K562 (cell line): ENCODE measurements around the gene GRK4. TPM values are rescaled to one million over a fixed set of nuclear protein-coding genes. Genes with fewer than 3 reads are reported as not detected.

Source experiments
- CCAR2 ChIP-seq: fragments of 200-400 bp; formaldehyde crosslinking; IDR thresholded peaks from 2 replicates; pipeline ENCODE4 v1.6.1; 2017; ENCODE audit warnings: mild to moderate bottlenecking, low read depth, low read length
- CHD2 ChIP-seq: IDR thresholded peaks from 2 replicates; pipeline ENCODE4 v1.6.1; 2011; ENCODE audit warnings: low read depth, low read length
- CXXC5 ChIP-seq: fragments of 250-450 bp; sonication (Bioruptor Pico); IDR thresholded peaks from 2 replicates; pipeline ENCODE4 v1.8.0; 2022; ENCODE audit warnings: inconsistent platforms, mild to moderate bottlenecking, moderate library complexity
- DLX4 ChIP-seq: fragments of 250-450 bp; sonication (Bioruptor Pico); IDR thresholded peaks from 2 replicates; pipeline ENCODE4 v1.6.1; 2021; ENCODE audit warnings: mild to moderate bottlenecking
- E2F6 ChIP-seq, 2 experiments: IDR thresholded peaks; 2 replicates each; pipeline ENCODE4 v1.6.1; 2011; ENCODE audit warnings: borderline replicate concordance in 1 of 2, control low read depth in 1 of 2, low read depth in 1 of 2, low read length in 1 of 2, mild to moderate bottlenecking in 1 of 2, mixed read lengths in 1 of 2, moderate library complexity in 1 of 2; ENCODE audit not compliant: insufficient read depth in 1 of 2, insufficient read length in 1 of 2, poor library complexity in 1 of 2, severe bottlenecking in 1 of 2; ENCODE audit errors: extremely low read depth in 1 of 2
- ELK3 ChIP-seq: fragments of 450-650 bp; formaldehyde crosslinking; IDR thresholded peaks from 2 replicates; pipeline ENCODE4 v1.4.0; 2020; ENCODE audit warnings: mild to moderate bottlenecking
- FOXA1 ChIP-seq: fragments of 450-650 bp; IDR thresholded peaks from 2 replicates; pipeline ENCODE4 v1.6.1; 2016; ENCODE audit warnings: mild to moderate bottlenecking, borderline replicate concordance
- HIVEP1 ChIP-seq: fragments of 250-450 bp; sonication (Bioruptor Pico); IDR thresholded peaks from 2 replicates; pipeline ENCODE4 v1.4.0; 2020; ENCODE audit warnings: mild to moderate bottlenecking
- KLF13 ChIP-seq: fragments of 450-650 bp; IDR thresholded peaks from 2 replicates; pipeline ENCODE4 v1.6.1; 2016; ENCODE audit warnings: missing genetic modification characterization, low read depth, mild to moderate bottlenecking, missing compliant biosample characterization, moderate library complexity, borderline replicate concordance
- KLF6 ChIP-seq: fragments of 250-450 bp; sonication (Bioruptor Pico); IDR thresholded peaks from 2 replicates; pipeline ENCODE4 v1.4.0; 2020; ENCODE audit warnings: mild to moderate bottlenecking, moderate library complexity, borderline replicate concordance
- MXI1 ChIP-seq: IDR thresholded peaks from 2 replicates; pipeline ENCODE4 v1.6.1; 2011; ENCODE audit warnings: low read depth, mild to moderate bottlenecking, improper control_type of control experiment, low read length
- NFE2L1 ChIP-seq: fragments of 450-650 bp; IDR thresholded peaks from 2 replicates; pipeline ENCODE4 v1.6.1; 2016; ENCODE audit warnings: missing genetic modification characterization, low read depth, mild to moderate bottlenecking, missing compliant biosample characterization, moderate library complexity, borderline replicate concordance
- RBM15 ChIP-seq: fragments of 200-400 bp; formaldehyde crosslinking; IDR thresholded peaks from 2 replicates; pipeline ENCODE4 v1.6.1; 2018; ENCODE audit warnings: mild to moderate bottlenecking, low read length, moderate library complexity; ENCODE audit not compliant: insufficient read depth
- ZNF584 ChIP-seq: fragments of 200-800 bp; sonication (Bioruptor generic); IDR thresholded peaks from 2 replicates; pipeline ENCODE4 v1.6.1; 2016; ENCODE audit warnings: low read depth, mild to moderate bottlenecking, missing genetic modification characterization, missing compliant biosample characterization
- polyA plus RNA-seq, 8 experiments: library from polyadenylated mRNA; depleted of rRNA in 4 of 8; stranded (reverse) in 5 of 8; unstranded in 3 of 8; fragments of >200 nt; fragmentation: Nextera tagmentation in 2 of 8; fragmentation: Illumina TruSeq in 1 of 8; extraction: Ambion mirVana in 2 of 8; extraction: Trizol in 1 of 8; gene quantifications; 2 replicates each; pipeline versions ENCODE4 v1.2.1 to v1.2.3, GENCODE V29; 2011 to 2014; ENCODE audit warnings: inconsistent platforms in 1 of 8, missing spikeins in 1 of 8
- total RNA-seq, 7 experiments: library from RNA; depleted of rRNA in 6 of 7; stranded (reverse); fragments of >200 nt in 6 of 7; fragmentation: Illumina TruSeq in 2 of 7; extraction: Trizol in 2 of 7; gene quantifications; 2 replicates each; pipeline versions ENCODE4 v1.2.1 to v1.2.3, GENCODE V29; 2011 to 2021; ENCODE audit warnings: low replicate concordance in 1 of 7
- TF ChIP-seq, protein P1 (sequence below), 3 experiments: fragments of 200-800 bp in 1 of 3; sonication (Bioruptor generic) in 1 of 3; sonication (generic) in 1 of 3; formaldehyde crosslinking in 1 of 3; IDR thresholded peaks; 2 replicates each; pipeline versions ENCODE4 v1.6.1 to v1.8.0; 2016 to 2022; ENCODE audit warnings: mild to moderate bottlenecking in 2 of 3, missing compliant biosample characterization in 2 of 3, missing genetic modification characterization in 2 of 3, missing genetic modification reagents in 1 of 3
- TF ChIP-seq, protein P2 (sequence below): fragments of 150-350 bp; IDR thresholded peaks from 2 replicates; pipeline ENCODE4 v1.6.1; 2014; ENCODE audit warnings: low read depth, mild to moderate bottlenecking, low read length, borderline replicate concordance
- TF ChIP-seq, protein P3 (sequence below): sonication (generic); formaldehyde crosslinking; IDR thresholded peaks from 2 replicates; pipeline ENCODE4 v1.9.0; 2022; ENCODE audit warnings: mild to moderate bottlenecking, missing genetic modification reagents

GRK4 gene
- total and polyA plus RNA-seq, 9 of the 15 experiments (the other 6 are each of a cell fraction or from before 2014, with no cell fraction given) = 1.1 to 4.8 (median 2.6) TPM

DNA sequence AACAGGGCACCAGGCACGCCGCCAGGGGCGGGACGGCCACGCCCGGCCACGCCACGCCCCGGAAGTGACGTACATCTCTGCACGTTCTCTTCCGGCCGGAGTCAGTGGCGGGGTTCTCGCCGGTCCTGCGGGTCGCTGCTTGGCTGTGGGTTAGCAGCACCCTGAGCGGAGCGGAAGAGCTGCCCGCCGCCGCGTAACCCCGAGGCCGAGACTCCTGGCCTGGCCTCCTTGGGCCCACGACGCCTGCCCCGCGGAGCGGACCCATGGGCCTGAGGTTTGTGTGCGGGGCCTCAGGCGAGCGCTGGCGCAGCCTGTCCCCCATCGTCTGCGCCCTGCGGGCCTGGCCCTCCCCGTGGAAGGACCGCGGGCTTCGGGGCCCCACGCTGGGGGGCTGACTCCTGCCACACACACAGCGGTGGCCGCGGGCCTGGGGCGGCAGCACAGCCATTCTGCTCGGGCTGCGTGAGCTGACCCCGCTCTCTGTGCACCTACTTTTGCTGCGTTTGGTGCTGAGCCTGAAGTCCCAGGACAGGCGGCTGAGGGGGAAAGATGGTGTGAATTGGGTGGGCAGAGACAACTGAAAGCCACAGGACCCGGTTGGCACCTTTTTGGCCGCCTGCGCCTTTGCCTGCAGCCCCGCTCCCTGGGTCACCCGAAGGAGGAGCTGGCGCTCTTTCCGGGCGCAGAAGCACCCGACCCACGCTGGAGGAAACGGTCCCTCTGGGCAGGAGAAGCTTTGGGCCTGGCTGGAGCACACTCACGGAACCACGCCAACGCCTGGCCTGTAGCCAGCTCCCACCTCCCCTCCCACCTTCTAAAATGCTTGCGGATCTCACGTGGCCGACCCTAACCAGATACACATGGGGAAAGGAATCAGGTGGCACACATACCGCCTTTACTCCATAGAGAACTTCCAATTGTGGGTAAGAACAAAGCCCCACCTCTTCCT lies 28.3 kb upstream of the GRK4 start (continued):
- TF ChIP-seq DLX4 (CRISPR knock-in tag) = no peak
- no peak for TF ChIP-seq KLF13 (tag)
- peak; percentile 81; the same call in 1 of the 2 replicates for TF ChIP-seq MXI1
- TF ChIP-seq CCAR2 = no peak
- no peak for TF ChIP-seq NFE2L1 (tag)
- no peak for TF ChIP-seq HIVEP1 (CRISPR knock-in tag)
- no peak for TF ChIP-seq CHD2
- peak in 1 of 2 experiments; percentile 57 for TF ChIP-seq E2F6 (IDR thresholded peaks at IDR 0.05; ENCODE audit: borderline replicate concordance in 1 of 2, extremely low read depth in 1 of 2, insufficient read depth in 1 of 2, insufficient read length in 1 of 2, low read depth in 1 of 2, low read length in 1 of 2, poor library complexity in 1 of 2, severe bottlenecking in 1 of 2)
- no peak for TF ChIP-seq FOXA1
- peak; percentile 79 for TF ChIP-seq CXXC5 (CRISPR knock-in tag)
- TF ChIP-seq, protein P1, sequence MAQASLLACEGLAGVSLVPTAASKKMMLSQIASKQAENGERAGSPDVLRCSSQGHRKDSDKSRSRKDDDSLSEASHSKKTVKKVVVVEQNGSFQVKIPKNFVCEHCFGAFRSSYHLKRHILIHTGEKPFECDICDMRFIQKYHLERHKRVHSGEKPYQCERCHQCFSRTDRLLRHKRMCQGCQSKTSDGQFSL (CRISPR knock-in tag; IDR thresholded peaks at IDR 0.05) = no peak
- TF ChIP-seq, protein P1 (tag; IDR thresholded peaks at IDR 0.05) = no peak
- TF ChIP-seq KLF6 (CRISPR knock-in tag) = peak; percentile 78; the same call in 1 of the 2 replicates
- TF ChIP-seq RBM15 = no peak
- TF ChIP-seq ZNF584 (CRISPR knock-in tag) = no peak
- TF ChIP-seq ELK3 (CRISPR knock-in tag) = no peak
- TF ChIP-seq, protein P2, sequence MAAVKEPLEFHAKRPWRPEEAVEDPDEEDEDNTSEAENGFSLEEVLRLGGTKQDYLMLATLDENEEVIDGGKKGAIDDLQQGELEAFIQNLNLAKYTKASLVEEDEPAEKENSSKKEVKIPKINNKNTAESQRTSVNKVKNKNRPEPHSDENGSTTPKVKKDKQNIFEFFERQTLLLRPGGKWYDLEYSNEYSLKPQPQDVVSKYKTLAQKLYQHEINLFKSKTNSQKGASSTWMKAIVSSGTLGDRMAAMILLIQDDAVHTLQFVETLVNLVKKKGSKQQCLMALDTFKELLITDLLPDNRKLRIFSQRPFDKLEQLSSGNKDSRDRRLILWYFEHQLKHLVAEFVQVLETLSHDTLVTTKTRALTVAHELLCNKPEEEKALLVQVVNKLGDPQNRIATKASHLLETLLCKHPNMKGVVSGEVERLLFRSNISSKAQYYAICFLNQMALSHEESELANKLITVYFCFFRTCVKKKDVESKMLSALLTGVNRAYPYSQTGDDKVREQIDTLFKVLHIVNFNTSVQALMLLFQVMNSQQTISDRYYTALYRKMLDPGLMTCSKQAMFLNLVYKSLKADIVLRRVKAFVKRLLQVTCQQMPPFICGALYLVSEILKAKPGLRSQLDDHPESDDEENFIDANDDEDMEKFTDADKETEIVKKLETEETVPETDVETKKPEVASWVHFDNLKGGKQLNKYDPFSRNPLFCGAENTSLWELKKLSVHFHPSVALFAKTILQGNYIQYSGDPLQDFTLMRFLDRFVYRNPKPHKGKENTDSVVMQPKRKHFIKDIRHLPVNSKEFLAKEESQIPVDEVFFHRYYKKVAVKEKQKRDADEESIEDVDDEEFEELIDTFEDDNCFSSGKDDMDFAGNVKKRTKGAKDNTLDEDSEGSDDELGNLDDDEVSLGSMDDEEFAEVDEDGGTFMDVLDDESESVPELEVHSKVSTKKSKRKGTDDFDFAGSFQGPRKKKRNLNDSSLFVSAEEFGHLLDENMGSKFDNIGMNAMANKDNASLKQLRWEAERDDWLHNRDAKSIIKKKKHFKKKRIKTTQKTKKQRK = no peak
- TF ChIP-seq, protein P3, sequence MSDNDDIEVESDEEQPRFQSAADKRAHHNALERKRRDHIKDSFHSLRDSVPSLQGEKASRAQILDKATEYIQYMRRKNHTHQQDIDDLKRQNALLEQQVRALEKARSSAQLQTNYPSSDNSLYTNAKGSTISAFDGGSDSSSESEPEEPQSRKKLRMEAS (CRISPR knock-in tag) = peak; percentile 64
